ENCODE results near the gene MEGF9. TPM values are rescaled to one million over a fixed set of nuclear protein-coding genes. Genes with fewer than 3 reads are reported as not detected.

The MEGF9 gene
- total and polyA plus RNA-seq, 12 donors = 3.9 to 28.5 (median 19.7) TPM

DNA sequence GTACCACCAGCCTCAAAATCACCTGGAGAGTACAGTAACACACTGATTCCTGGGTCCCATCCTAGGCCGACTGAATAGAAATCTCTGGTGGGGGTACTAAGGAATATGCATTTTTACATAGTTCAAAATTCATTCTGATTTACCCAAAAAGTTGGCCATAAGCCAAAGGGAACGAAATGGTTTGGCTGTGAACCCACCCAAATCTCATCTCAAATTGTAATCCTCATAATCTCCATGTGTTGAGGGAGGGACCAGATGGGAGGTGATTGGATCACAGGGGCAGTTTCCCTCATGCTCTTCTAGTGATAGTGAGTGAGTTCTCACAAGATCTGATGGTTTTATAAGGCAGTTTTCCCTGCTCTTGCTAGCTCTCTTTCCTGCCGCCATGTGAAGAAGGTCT, 31.1 kb downstream of the MEGF9 start:
- no peak for DNase-seq
- no peaks in the 10 kb centered on the region for H3K9me3 ChIP-seq (replicated peaks in 1 of 3)
- H3K27ac ChIP-seq = no peak overlapping the region
- intact Hi-C loops (cut with DNase I) = no loop called here
- H3K4me3 ChIP-seq = no peak overlapping the region
- H3K4me1 ChIP-seq (replicated peaks in 1 of 2) = peaks cover 7 to 11% of the 10 kb centered on the region in 2 donors
- H3K27me3 ChIP-seq = no peaks in the 10 kb centered on the region
- 78 to 83% (median 79%) methylated on average over 3 of the region's 3 CpGs for WGBS, 4 donors
- H3K36me3 ChIP-seq (replicated peaks in 1 of 2) = no peaks in the 10 kb centered on the region
- no peak for TF ChIP-seq POLR2A (IDR thresholded peaks at IDR 0.05)
- TF ChIP-seq, protein P1, sequence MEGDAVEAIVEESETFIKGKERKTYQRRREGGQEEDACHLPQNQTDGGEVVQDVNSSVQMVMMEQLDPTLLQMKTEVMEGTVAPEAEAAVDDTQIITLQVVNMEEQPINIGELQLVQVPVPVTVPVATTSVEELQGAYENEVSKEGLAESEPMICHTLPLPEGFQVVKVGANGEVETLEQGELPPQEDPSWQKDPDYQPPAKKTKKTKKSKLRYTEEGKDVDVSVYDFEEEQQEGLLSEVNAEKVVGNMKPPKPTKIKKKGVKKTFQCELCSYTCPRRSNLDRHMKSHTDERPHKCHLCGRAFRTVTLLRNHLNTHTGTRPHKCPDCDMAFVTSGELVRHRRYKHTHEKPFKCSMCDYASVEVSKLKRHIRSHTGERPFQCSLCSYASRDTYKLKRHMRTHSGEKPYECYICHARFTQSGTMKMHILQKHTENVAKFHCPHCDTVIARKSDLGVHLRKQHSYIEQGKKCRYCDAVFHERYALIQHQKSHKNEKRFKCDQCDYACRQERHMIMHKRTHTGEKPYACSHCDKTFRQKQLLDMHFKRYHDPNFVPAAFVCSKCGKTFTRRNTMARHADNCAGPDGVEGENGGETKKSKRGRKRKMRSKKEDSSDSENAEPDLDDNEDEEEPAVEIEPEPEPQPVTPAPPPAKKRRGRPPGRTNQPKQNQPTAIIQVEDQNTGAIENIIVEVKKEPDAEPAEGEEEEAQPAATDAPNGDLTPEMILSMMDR (IDR thresholded peaks at IDR 0.05) = no peak

DNA sequence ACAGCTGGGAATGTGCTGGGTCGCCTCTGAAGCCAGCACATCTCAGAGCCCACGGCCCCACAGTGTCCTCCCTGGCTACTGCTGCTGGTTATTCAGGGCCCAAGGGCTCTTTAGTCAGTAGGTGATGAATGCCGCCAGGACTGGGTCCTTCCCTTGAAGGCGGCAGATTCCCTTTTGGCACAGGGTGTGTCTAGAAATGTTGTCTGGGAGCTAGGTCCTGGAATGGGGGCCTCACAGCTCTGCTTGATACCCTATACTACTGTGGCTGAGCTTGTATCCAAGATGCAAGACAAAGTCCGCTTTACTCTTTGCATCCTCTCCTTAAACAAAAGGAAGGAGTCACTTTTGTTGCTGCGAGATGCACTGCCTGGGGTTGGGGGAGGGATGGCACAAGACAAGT, 33.1 kb downstream of the MEGF9 start:
- Histone ChIP-seq H3K27ac (no peak overlapping the region), H3K36me3 (replicated peaks in 1 of 2) (no peaks in the 10 kb centered on the region), H3K27me3 (no peaks in the 10 kb centered on the region), H3K4me3 (no peak overlapping the region), H3K4me1 (replicated peaks in 1 of 2) (peaks cover 7 to 22% of the 10 kb centered on the region in 2 donors), H3K9me3 (replicated peaks in 1 of 3) (no peaks in the 10 kb centered on the region)
- DNase-seq = no peak
- no peak for TF ChIP-seq POLR2A (IDR thresholded peaks at IDR 0.05)
- TF ChIP-seq, protein P1 (IDR thresholded peaks at IDR 0.05) = no peak
- 96 to 98% (median 97%) methylated on average over 5 to 6 of the region's 6 CpGs for WGBS, 4 donors
- intact Hi-C loops (cut with DNase I) = no loop called here

DNA sequence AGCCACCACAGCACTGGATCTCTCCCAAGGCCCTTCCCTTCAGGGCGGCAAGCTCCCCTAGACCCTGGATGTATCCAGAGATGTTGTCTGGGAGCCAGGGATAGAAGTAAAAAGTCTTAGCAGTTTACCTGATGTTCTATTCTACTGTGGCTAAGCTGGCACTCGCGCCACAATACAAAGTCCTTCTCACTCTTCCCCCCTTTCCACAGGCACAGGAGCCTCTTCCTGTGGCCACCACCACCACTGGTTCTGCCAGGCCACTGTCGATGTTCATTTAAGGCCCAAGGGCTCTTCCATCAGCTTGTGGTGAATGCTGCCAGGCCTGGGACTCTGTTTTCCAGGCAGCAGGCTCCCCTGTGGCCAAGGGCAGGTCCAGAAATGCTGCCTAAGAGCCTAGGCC, 33.7 kb downstream of the MEGF9 start:
- Histone ChIP-seq H3K4me1 (replicated peaks in 1 of 2) (peaks cover 7 to 25% of the 10 kb centered on the region in 2 donors), H3K27ac (no peak overlapping the region), H3K9me3 (replicated peaks in 1 of 3) (no peaks in the 10 kb centered on the region), H3K4me3 (no peak overlapping the region), H3K36me3 (replicated peaks in 1 of 2) (no peaks in the 10 kb centered on the region), H3K27me3 (no peaks in the 10 kb centered on the region)
- intact Hi-C loops (cut with DNase I) = no loop called here
- TF ChIP-seq POLR2A (IDR thresholded peaks at IDR 0.05) = no peak
- TF ChIP-seq, protein P1 (IDR thresholded peaks at IDR 0.05) = no peak
- DNase-seq = no peak
- 93 to 95% (median 94%) methylated on average over 3 to 4 of the region's 4 CpGs for WGBS, 4 donors

DNA sequence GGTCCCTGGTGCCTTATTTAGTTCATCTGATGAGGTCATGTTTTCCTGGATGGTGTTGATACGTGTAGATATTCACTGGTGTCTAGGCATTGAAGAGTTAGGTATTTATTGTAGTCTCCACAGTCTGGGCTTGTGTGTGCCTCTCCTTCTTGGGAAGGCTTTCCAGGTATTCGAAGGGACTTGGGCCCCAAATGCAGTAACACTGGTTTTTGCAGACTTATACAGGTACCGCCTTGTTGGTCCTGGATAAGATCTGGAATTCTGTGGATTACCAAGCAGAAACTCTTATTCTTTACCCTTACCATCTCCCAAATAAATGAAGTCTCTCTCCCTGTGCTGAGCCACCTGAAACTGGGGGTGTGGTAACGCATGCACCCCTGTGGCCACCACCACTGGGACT, 34.1 kb downstream of the MEGF9 start:
- peaks cover 7 to 25% of the 10 kb centered on the region in 2 donors for H3K4me1 ChIP-seq (replicated peaks in 1 of 2)
- H3K9me3 ChIP-seq (replicated peaks in 1 of 3) = no peaks in the 10 kb centered on the region
- intact Hi-C loops (cut with DNase I) = no loop called here
- no peaks in the 10 kb centered on the region for H3K27me3 ChIP-seq
- WGBS, 4 donors = 92 to 96% (median 94%) methylated on average over 4 of the region's 4 CpGs
- DNase-seq = no peak
- no peaks in the 10 kb centered on the region for H3K36me3 ChIP-seq (replicated peaks in 1 of 2)
- no peak overlapping the region for H3K27ac ChIP-seq
- no peak for TF ChIP-seq POLR2A (IDR thresholded peaks at IDR 0.05)
- TF ChIP-seq, protein P1 (IDR thresholded peaks at IDR 0.05) = no peak
- H3K4me3 ChIP-seq = no peak overlapping the region

Data from adrenal gland (tissue), 12 donors.